Peyer's patch (tissue), 4 donors: Measurements from ENCODE around the gene CZIB. TPM values are rescaled to one million over a fixed set of nuclear protein-coding genes. Genes with fewer than 3 reads are reported as not detected.

Experiments
- DNase-seq, 3 donors: peaks; one replicate each; pipeline ENCODE4 v3.0.0-alpha.2; 2017 to 2019
- H3K27ac ChIP-seq, 4 donors: fragments of 200-600 bp; sonication (generic); one replicate each; pipeline ENCODE4 v1.5.1; 2016 to 2019
- H3K27me3 ChIP-seq, 2 donors: fragments of 200-600 bp; sonication (generic); one replicate each; pipeline ENCODE4 v1.5.1; 2019
- H3K36me3 ChIP-seq, 3 donors: fragments of 200-600 bp; sonication (generic); one replicate each; pipeline ENCODE4 v1.5.1; 2016 to 2019
- H3K4me1 ChIP-seq, 4 donors: fragments of 200-600 bp; sonication (generic); one replicate each; pipeline ENCODE4 v1.5.1; 2016 to 2019
- H3K4me3 ChIP-seq, 4 donors: fragments of 200-600 bp; sonication (generic); 1 replicate in 3 of 4; 2 replicates in 1 of 4; pipeline ENCODE4 v1.5.1; 2016 to 2019; ENCODE audit warnings: mild to moderate bottlenecking in 1 of 4
- H3K9me3 ChIP-seq, 4 donors: fragments of 200-600 bp; sonication (generic); one replicate each; pipeline ENCODE4 v1.5.1; 2016 to 2019; ENCODE audit warnings: mild to moderate bottlenecking in 1 of 4
- POLR2A ChIP-seq, 2 donors: fragments of 450-650 bp; IDR thresholded peaks; one replicate each; pipeline ENCODE4 v1.5.1; 2017; ENCODE audit warnings: antibody characterized with exemption in 2 of 2, mild to moderate bottlenecking in 2 of 2, moderate library complexity in 2 of 2
- total RNA-seq, 4 donors: library from RNA; depleted of rRNA; stranded (reverse); fragments of >200 nt; gene quantifications; one replicate each; pipeline ENCODE4 v1.1.0, GENCODE V29; 2016
- TF ChIP-seq, protein P1 (sequence below), 6 experiments: fragments of 450-650 bp in 4 of 6; fragments of 200-600 bp in 2 of 6; sonication (generic) in 1 of 6; IDR thresholded peaks; one replicate each; pipeline ENCODE4 v1.5.1; 2017 to 2019; ENCODE audit warnings: antibody characterized with exemption in 6 of 6, mild to moderate bottlenecking in 3 of 6, moderate library complexity in 1 of 6

Gene CZIB
- total RNA-seq, 4 donors from 2014 or later, result 12.1 to 45.3 (median 25.3) TPM

DNA sequence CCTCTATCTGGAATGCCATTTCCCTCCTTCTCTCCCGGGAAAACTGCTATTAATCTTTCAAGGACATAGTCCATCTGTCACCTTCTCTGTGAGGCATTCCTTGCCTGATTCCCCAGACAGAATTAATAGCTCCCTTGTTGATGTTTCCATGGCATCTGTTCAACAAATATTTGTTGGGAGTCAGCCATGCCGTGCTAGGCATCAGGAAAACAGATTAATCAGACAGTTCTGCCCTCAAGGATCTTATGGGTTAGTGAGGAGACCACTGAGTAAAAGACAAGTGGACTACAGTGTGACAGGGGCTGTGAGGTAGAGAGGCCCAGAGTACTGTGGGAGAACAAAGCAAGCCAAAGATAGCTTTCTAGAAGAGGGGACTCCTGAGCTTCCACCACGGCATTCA lies 29.3 kb upstream of the CZIB start:
- Histone ChIP-seq H3K27ac (no peak overlapping the region), H3K36me3 (no peaks in the 10 kb centered on the region), H3K4me1 (no peaks in the 10 kb centered on the region), H3K9me3 (no peaks in the 10 kb centered on the region), H3K27me3 (no peaks in the 10 kb centered on the region), H3K4me3 (no peak overlapping the region)
- TF ChIP-seq, protein P1, sequence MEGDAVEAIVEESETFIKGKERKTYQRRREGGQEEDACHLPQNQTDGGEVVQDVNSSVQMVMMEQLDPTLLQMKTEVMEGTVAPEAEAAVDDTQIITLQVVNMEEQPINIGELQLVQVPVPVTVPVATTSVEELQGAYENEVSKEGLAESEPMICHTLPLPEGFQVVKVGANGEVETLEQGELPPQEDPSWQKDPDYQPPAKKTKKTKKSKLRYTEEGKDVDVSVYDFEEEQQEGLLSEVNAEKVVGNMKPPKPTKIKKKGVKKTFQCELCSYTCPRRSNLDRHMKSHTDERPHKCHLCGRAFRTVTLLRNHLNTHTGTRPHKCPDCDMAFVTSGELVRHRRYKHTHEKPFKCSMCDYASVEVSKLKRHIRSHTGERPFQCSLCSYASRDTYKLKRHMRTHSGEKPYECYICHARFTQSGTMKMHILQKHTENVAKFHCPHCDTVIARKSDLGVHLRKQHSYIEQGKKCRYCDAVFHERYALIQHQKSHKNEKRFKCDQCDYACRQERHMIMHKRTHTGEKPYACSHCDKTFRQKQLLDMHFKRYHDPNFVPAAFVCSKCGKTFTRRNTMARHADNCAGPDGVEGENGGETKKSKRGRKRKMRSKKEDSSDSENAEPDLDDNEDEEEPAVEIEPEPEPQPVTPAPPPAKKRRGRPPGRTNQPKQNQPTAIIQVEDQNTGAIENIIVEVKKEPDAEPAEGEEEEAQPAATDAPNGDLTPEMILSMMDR (IDR thresholded peaks at IDR 0.05), result no peak
- no peak for TF ChIP-seq POLR2A (IDR thresholded peaks at IDR 0.05)
- DNase-seq, result no peak

DNA sequence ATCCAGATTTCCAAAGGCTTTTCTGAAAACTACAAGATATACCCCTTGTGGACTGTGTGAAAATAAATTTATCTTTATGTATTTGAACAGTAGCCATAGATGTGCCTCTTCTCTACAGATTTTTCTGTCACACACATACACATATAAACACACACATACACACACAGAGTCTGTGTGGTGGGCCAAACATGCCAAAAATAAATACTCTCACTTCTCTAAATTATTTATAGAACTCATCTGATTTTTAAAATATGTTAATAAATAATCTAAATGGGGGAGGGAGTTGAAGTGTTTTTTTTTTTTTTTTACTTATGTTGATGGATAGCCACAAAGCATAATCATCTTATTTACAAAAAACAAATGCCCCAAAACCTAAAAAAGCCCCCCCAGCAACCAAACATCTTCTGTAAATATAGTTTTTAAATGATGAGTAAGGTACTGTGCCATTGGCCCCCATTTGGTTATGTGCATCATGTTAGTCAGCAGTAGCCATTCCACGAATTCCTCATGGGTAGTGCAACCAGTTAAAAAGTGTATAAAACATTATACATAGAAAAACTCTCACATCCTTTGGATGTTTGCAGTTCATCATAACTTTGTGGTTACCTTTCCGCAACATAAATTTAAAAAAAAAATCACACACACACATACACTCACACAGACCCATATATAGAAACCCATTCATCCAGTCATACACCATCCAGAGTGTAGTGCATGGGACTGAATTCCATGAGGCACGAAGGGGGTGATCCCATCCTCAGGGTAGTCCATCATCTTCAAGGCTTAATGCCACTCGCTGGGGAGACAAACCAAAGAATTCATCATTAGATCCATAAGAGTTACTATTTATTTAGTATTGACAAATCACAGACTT lies 26.1 kb upstream of the CZIB start:
- Histone ChIP-seq H3K36me3 (no peaks in the 10 kb centered on the region), H3K4me1 (no peaks in the 10 kb centered on the region), H3K27me3 (no peaks in the 10 kb centered on the region), H3K27ac (no peak overlapping the region), H3K9me3 (no peaks in the 10 kb centered on the region), H3K4me3 (no peak overlapping the region)
- TF ChIP-seq, protein P1 (IDR thresholded peaks at IDR 0.05), result no peak
- TF ChIP-seq POLR2A (IDR thresholded peaks at IDR 0.05), result no peak
- no peak for DNase-seq

DNA sequence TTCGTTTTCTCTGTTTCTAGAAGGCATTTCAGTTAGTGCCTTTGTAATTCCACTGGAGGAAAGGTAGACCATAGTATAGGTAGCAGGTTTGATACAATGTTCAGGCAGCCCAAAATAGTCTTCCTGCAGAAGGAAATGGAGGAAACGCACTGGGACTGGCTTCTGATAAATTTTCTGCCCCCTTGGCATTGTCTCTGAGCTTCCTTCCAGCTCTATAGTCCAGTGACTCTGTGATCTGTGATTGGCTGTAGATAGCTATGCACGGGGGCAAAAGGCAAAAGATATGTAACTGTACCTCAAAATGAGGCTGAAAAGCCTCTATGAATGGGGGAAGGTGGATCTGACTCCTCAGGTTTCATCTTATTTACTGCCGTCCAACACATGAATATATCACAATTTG lies 23.7 kb upstream of the CZIB start:
- H3K27me3 ChIP-seq, result no peaks in the 10 kb centered on the region
- peaks cover 0 to 2% (median 0%) of the 10 kb centered on the region in 4 donors for H3K4me1 ChIP-seq
- H3K36me3 ChIP-seq, result no peaks in the 10 kb centered on the region
- H3K9me3 ChIP-seq, result no peaks in the 10 kb centered on the region
- no peak overlapping the region for H3K4me3 ChIP-seq
- TF ChIP-seq POLR2A (IDR thresholded peaks at IDR 0.05), result no peak
- TF ChIP-seq, protein P1 (IDR thresholded peaks at IDR 0.05), result no peak
- H3K27ac ChIP-seq, result no peak overlapping the region
- DNase-seq, result no peak

DNA sequence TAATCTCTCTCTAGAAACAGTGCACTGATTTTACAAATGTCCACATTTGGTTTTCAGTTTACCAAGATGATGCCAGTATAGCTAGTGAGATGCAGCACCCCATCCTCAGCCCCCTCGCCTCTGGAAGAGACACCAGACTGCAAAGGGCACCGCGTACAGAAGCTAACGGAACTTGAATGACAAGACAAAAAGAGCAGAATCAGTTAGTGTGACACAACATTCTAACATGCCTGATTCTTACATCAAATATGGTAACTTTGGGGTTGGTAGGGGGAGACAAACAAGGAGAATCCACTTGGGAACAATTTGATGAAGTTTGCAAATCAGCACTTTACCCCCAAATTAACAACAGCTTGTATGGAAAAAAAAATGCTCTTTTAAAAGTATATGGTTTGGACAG lies 21.9 kb upstream of the CZIB start:
- Histone ChIP-seq H3K36me3 (no peaks in the 10 kb centered on the region), H3K9me3 (no peaks in the 10 kb centered on the region), H3K27me3 (no peaks in the 10 kb centered on the region), H3K4me3 (no peak overlapping the region), H3K27ac (no peak overlapping the region), H3K4me1 (peaks cover 0 to 10% (median 2%) of the 10 kb centered on the region in 4 donors)
- DNase-seq, result no peak
- TF ChIP-seq, protein P1 (IDR thresholded peaks at IDR 0.05), result no peak
- no peak for TF ChIP-seq POLR2A (IDR thresholded peaks at IDR 0.05)

DNA sequence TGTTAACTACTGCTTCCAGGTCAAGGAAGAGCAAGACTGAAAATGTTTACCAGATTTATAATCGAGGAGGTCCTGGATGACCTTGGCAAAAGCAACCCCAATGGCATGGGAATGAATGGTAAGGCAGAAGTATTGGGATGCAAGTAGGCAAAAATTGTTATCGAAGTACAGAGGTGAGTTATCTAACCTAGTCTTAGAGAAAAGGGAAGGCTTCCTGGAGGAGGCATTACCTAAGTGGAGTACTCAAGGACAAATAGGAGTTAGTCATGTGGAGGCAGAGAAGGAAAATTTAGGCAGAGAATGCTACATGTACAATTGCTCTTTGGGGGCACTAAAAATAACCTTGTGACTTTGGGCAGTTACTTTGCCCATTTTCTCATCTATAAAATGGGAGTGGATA lies 21.4 kb upstream of the CZIB start:
- Histone ChIP-seq H3K4me1 (peaks cover 0 to 16% (median 7%) of the 10 kb centered on the region in 4 donors), H3K27ac (no peak overlapping the region)

More for the DNA sequence above, 21.4 kb upstream of the CZIB start:
- TF ChIP-seq, protein P1 (IDR thresholded peaks at IDR 0.05), result no peak
- no peak for TF ChIP-seq POLR2A (IDR thresholded peaks at IDR 0.05)
- no peaks in the 10 kb centered on the region for H3K9me3 ChIP-seq
- H3K36me3 ChIP-seq, result no peaks in the 10 kb centered on the region
- no peak for DNase-seq
- no peak overlapping the region for H3K4me3 ChIP-seq
- no peaks in the 10 kb centered on the region for H3K27me3 ChIP-seq
